Sigmoid colon (tissue), 4 donors: Measurements from ENCODE around the gene IMMP2L.

Source experiments
- POLR2A ChIP-seq, 2 donors: fragments of 450-650 bp; IDR thresholded peaks; one replicate each; pipeline ENCODE4 v1.6.1; 2016; ENCODE audit warnings: antibody characterized with exemption in 2 of 2, mild to moderate bottlenecking in 2 of 2, moderate library complexity in 2 of 2
- POLR2AphosphoS5 ChIP-seq, 4 donors: sonication (generic); formaldehyde crosslinking; IDR thresholded peaks; one replicate each; pipeline ENCODE4 v1.6.1; 2017; ENCODE audit warnings: antibody characterized with exemption in 4 of 4
- TF ChIP-seq, protein P1 (sequence below), 4 experiments: fragments of 450-650 bp in 3 of 4; fragments of 200-600 bp in 1 of 4; IDR thresholded peaks; one replicate each; pipeline ENCODE4 v1.5.1; 2016 to 2019; ENCODE audit warnings: antibody characterized with exemption in 4 of 4, mild to moderate bottlenecking in 3 of 4, moderate library complexity in 2 of 4

DNA sequence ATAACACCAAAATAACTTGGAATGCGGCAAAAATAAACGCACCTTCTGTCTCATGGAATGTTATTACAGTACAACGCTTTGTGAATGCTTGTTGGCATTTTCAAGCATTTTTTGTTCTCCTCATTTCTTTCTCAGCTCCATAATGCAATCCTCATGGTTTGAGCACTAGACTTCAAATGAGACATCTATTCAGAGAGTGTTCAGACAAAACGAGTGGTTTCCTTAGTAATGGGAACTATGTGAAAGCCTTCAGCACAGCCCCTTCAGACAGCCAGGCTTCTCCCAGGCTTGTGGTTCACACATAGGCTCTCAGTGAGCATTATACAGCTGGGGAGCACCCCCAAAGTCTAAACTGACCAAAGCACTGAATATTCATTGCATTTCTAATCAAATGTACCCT lies 479.9 kb downstream of the IMMP2L start:
- TF ChIP-seq POLR2AphosphoS5 (IDR thresholded peaks at IDR 0.05), result no peak
- TF ChIP-seq, protein P1, sequence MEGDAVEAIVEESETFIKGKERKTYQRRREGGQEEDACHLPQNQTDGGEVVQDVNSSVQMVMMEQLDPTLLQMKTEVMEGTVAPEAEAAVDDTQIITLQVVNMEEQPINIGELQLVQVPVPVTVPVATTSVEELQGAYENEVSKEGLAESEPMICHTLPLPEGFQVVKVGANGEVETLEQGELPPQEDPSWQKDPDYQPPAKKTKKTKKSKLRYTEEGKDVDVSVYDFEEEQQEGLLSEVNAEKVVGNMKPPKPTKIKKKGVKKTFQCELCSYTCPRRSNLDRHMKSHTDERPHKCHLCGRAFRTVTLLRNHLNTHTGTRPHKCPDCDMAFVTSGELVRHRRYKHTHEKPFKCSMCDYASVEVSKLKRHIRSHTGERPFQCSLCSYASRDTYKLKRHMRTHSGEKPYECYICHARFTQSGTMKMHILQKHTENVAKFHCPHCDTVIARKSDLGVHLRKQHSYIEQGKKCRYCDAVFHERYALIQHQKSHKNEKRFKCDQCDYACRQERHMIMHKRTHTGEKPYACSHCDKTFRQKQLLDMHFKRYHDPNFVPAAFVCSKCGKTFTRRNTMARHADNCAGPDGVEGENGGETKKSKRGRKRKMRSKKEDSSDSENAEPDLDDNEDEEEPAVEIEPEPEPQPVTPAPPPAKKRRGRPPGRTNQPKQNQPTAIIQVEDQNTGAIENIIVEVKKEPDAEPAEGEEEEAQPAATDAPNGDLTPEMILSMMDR (IDR thresholded peaks at IDR 0.05), result no peak
- no peak for TF ChIP-seq POLR2A (IDR thresholded peaks at IDR 0.05)
